CD14-positive monocyte (primary cell): ENCODE measurements around the gene PABPC1L. TPM values are rescaled to one million over a fixed set of nuclear protein-coding genes. Genes with fewer than 3 reads are reported as not detected.

Source experiments
- DNase-seq, 3 donors: peaks; one replicate each; pipeline ENCODE4 v3.0.0-alpha.2; 2011 to 2022
- H2AFZ ChIP-seq: 2 replicates; pipeline ENCODE4 v1.6.0; 2012; ENCODE audit warnings: mild to moderate bottlenecking, low read depth, low read length, inconsistent platforms; ENCODE audit not compliant: insufficient read depth, poor library complexity, severe bottlenecking
- H3K27ac ChIP-seq, 2 donors: 1 replicate in 1 of 2; 2 replicates in 1 of 2; pipeline ENCODE4 v1.5.1; 2012 to 2013; ENCODE audit warnings: low read length in 2 of 2, control low read depth in 1 of 2, inconsistent platforms in 1 of 2, low read depth in 1 of 2, mild to moderate bottlenecking in 1 of 2
- H3K27me3 ChIP-seq, 2 donors: one replicate each; pipeline versions ENCODE4 v1.6.0 to v1.6.1; 2011 to 2013; ENCODE audit warnings: low read length in 2 of 2; ENCODE audit not compliant: control insufficient read depth in 2 of 2, insufficient read depth in 2 of 2
- H3K36me3 ChIP-seq, 2 donors: replicated peaks in 1 of 2; 1 replicate in 1 of 2; 2 replicates in 1 of 2; pipeline versions ENCODE4 v1.5.1 to v1.6.1; 2012 to 2013; ENCODE audit warnings: low read length in 2 of 2, control low read depth in 1 of 2, inconsistent platforms in 1 of 2, mild to moderate bottlenecking in 1 of 2; ENCODE audit not compliant: insufficient read depth in 2 of 2, control insufficient read depth in 1 of 2
- H3K4me1 ChIP-seq, 2 donors: 1 replicate in 1 of 2; 2 replicates in 1 of 2; pipeline versions ENCODE4 v1.5.1 to v1.6.1; 2012 to 2013; ENCODE audit warnings: low read length in 2 of 2, control low read depth in 1 of 2, inconsistent platforms in 1 of 2, mild to moderate bottlenecking in 1 of 2, moderate library complexity in 1 of 2; ENCODE audit not compliant: insufficient read depth in 2 of 2, control insufficient read depth in 1 of 2
- H3K4me2 ChIP-seq: replicated peaks from 2 replicates; pipeline ENCODE3; 2012; ENCODE audit warnings: low read length, moderate library complexity, mild to moderate bottlenecking; ENCODE audit not compliant: poor library complexity, severe bottlenecking; ENCODE audit errors: extremely low read depth
- H3K4me3 ChIP-seq, 3 experiments: fragments of 200-600 bp in 1 of 3; sonication (generic) in 1 of 3; replicated peaks in 1 of 3; 1 replicate in 2 of 3; 2 replicates in 1 of 3; pipeline ENCODE4 v1.5.1; 2011 to 2013; ENCODE audit warnings: low read length in 3 of 3, mild to moderate bottlenecking in 3 of 3, control low read depth in 2 of 3, low read depth in 2 of 3, inconsistent platforms in 1 of 3, moderate library complexity in 1 of 3
- H3K79me2 ChIP-seq: 2 replicates; pipeline ENCODE4 v1.6.0; 2012; ENCODE audit warnings: mild to moderate bottlenecking, control low read depth, inconsistent platforms, low read length, moderate library complexity; ENCODE audit not compliant: insufficient read depth
- H3K9ac ChIP-seq: 2 replicates; pipeline ENCODE4 v1.6.0; 2017; ENCODE audit warnings: low read length, mild to moderate bottlenecking; ENCODE audit not compliant: insufficient read depth, poor library complexity, severe bottlenecking
- H3K9me3 ChIP-seq, 2 donors: replicated peaks in 1 of 2; 1 replicate in 1 of 2; 2 replicates in 1 of 2; pipeline versions ENCODE4 v1.5.1 to v1.6.1; 2012 to 2013; ENCODE audit warnings: low read length in 2 of 2, control low read depth in 1 of 2; ENCODE audit not compliant: control insufficient read depth in 1 of 2, insufficient read depth in 1 of 2
- H4K20me1 ChIP-seq: 2 replicates; pipeline ENCODE4 v1.6.0; 2012; ENCODE audit warnings: mild to moderate bottlenecking, low read length, control low read depth, moderate library complexity; ENCODE audit not compliant: insufficient read depth
- H3K27ac Mint-ChIP-seq, 7 donors: one replicate each; pipeline ENCODE4 v1.8.0; 2020; ENCODE audit warnings: mild to moderate bottlenecking in 7 of 7, mixed read lengths in 7 of 7, moderate library complexity in 6 of 7, inconsistent platforms in 2 of 7
- H3K27me3 Mint-ChIP-seq, 3 donors: one replicate each; pipeline ENCODE4 v1.8.0; 2021 to 2022; ENCODE audit warnings: low read depth in 3 of 3, mild to moderate bottlenecking in 3 of 3, mixed read lengths in 3 of 3, moderate library complexity in 3 of 3, inconsistent platforms in 1 of 3
- H3K36me3 Mint-ChIP-seq, 2 donors: one replicate each; pipeline ENCODE4 v1.8.0; 2020; ENCODE audit warnings: mixed read lengths in 2 of 2, inconsistent platforms in 1 of 2, mild to moderate bottlenecking in 1 of 2
- H3K4me1 Mint-ChIP-seq: one replicate; pipeline ENCODE4 v1.8.0; 2020; ENCODE audit warnings: mild to moderate bottlenecking, mixed read lengths
- H3K4me3 Mint-ChIP-seq, 2 donors: one replicate each; pipeline ENCODE4 v1.8.0; 2020; ENCODE audit warnings: mild to moderate bottlenecking in 2 of 2, mixed read lengths in 2 of 2, moderate library complexity in 1 of 2
- H3K9me3 Mint-ChIP-seq, 7 donors: one replicate each; pipeline ENCODE4 v1.8.0; 2020 to 2022; ENCODE audit warnings: mixed read lengths in 7 of 7, mild to moderate bottlenecking in 6 of 7, moderate library complexity in 6 of 7, inconsistent platforms in 2 of 7
- CTCF ChIP-seq: fragments of 200-600 bp; IDR thresholded peaks from one replicate; pipeline ENCODE4 v1.8.0; 2022; ENCODE audit warnings: antibody characterized with exemption, mild to moderate bottlenecking
- WGBS: methylation state at CpG from one replicate; pipeline ENCODE4 v1.1.5; 2013; ENCODE audit warnings: missing lambda C conversion rate; ENCODE audit not compliant: insufficient coverage; 5-methylcytosine and 5-hydroxymethylcytosine counted together
- intact Hi-C, 2 donors: fragments of 100-400 bp; cut with micrococcal nuclease; formaldehyde crosslinking; loops; one replicate each; pipeline versions ENCODE4 v1.15.0 to v1.15.1; 2023
- polyA plus RNA-seq, 3 donors: library from polyadenylated mRNA; depleted of rRNA in 1 of 3; unstranded in 2 of 3; stranded (reverse) in 1 of 3; fragments of 300-500 nt in 2 of 3; fragments of >200 nt in 1 of 3; fragmentation: Illumina TruSeq in 2 of 3; gene quantifications; 1 replicate in 2 of 3; 2 replicates in 1 of 3; pipeline ENCODE4 v1.2.3, GENCODE V29; 2012 to 2021

The PABPC1L gene
- polyA plus RNA-seq, 3 donors, result 0.21 to 69.1 TPM; not detected in 1

GRCh38 chr20:44959082-44959637 is 49.3 kb downstream of the PABPC1L start:
- H3K36me3 ChIP-seq, result peaks cover 17 to 23% of the 10 kb centered on the region in 2 donors
- peak overlapping the region; percentile 64 to 92 (median 89) for H3K4me3 ChIP-seq
- no peak for TF ChIP-seq CTCF
- peak overlapping the region; percentile 90 for H3K4me2 ChIP-seq
- H3K9ac ChIP-seq, result no peak overlapping the region
- H3K4me1 Mint-ChIP-seq, result peaks cover 42% of the 10 kb centered on the region
- H3K79me2 ChIP-seq, result peaks cover 30% of the 10 kb centered on the region
- no peaks in the 10 kb centered on the region for H3K27me3 ChIP-seq
- DNase-seq, result peak in 2 of 3 donors; percentile 67 to 71
- 42% methylated on average over 3 of the region's 8 CpGs for WGBS
- H3K4me3 Mint-ChIP-seq, result peak overlapping the region; percentile 90 to 98
- H3K9me3 ChIP-seq, result no peaks in the 10 kb centered on the region
- H3K27me3 Mint-ChIP-seq, result no peaks in the 10 kb centered on the region
- intact Hi-C loops, result loop anchor here in 1 of 2 donors (5.0 kb wide), 1 partner anchor 38 kb away; no protein-coding TSS in a partner anchor
- no peaks in the 10 kb centered on the region for H3K9me3 Mint-ChIP-seq
- peaks cover 23 to 33% of the 10 kb centered on the region in 2 donors for H3K36me3 Mint-ChIP-seq
- H4K20me1 ChIP-seq, result peaks cover 14% of the 10 kb centered on the region
- no peak overlapping the region for H2AFZ ChIP-seq
- peaks cover 24 to 26% of the 10 kb centered on the region in 2 donors for H3K4me1 ChIP-seq
- peak overlapping the region in 1 of 2 donors; percentile 75 for H3K27ac ChIP-seq
- H3K27ac Mint-ChIP-seq, result peak overlapping the region in 4 of 7 donors; percentile 46 to 86 (median 72)

- DNase-seq, result peak in 1 of 3 donors; percentile 64
- peak overlapping the region; percentile 90 for H3K4me2 ChIP-seq
- peaks cover 12 to 18% of the 10 kb centered on the region in 2 donors for H3K36me3 ChIP-seq
- 22% methylated on average over 5 of the region's 13 CpGs for WGBS
- peaks cover 30% of the 10 kb centered on the region for H3K79me2 ChIP-seq
- peak overlapping the region in 6 of 7 donors; percentile 28 to 89 (median 78) for H3K27ac Mint-ChIP-seq
- H3K27ac ChIP-seq, result peak overlapping the region in 1 of 2 donors; percentile 75
- H3K9me3 ChIP-seq, result no peaks in the 10 kb centered on the region
- peaks cover 42% of the 10 kb centered on the region for H3K4me1 Mint-ChIP-seq
- peak overlapping the region; percentile 90 to 98 for H3K4me3 Mint-ChIP-seq
- peaks cover 20 to 30% of the 10 kb centered on the region in 2 donors for H3K36me3 Mint-ChIP-seq
- no peaks in the 10 kb centered on the region for H3K27me3 Mint-ChIP-seq
- H3K9ac ChIP-seq, result peak overlapping the region; percentile 74
- peaks cover 14% of the 10 kb centered on the region for H4K20me1 ChIP-seq
- H3K27me3 ChIP-seq, result no peaks in the 10 kb centered on the region
- H2AFZ ChIP-seq, result peak overlapping the region; percentile 90
- no peaks in the 10 kb centered on the region for H3K9me3 Mint-ChIP-seq
- intact Hi-C loops, result loop anchor here in 1 of 2 donors (5.0 to 10.0 kb wide), 2 partner anchors 38 to 315 kb away; no protein-coding TSS in a partner anchor
- peak overlapping the region; percentile 64 to 92 (median 89) for H3K4me3 ChIP-seq
- H3K4me1 ChIP-seq, result peaks cover 24 to 26% of the 10 kb centered on the region in 2 donors
- no peak for TF ChIP-seq CTCF
Measured at GRCh38 chr20:44959638-44960102, 49.8 kb downstream of the PABPC1L start.
